ENCODE data around the gene RBM46. TPM values are rescaled to one million over a fixed set of nuclear protein-coding genes. Genes with fewer than 3 reads are reported as not detected.

The RBM46 gene
- total RNA-seq, result under 1 TPM in 1 of 3 donors, not detected in 2; 0.29 TPM

- no peaks in the 10 kb centered on the region for H3K36me3 ChIP-seq
- H3K9me3 ChIP-seq, result no peaks in the 10 kb centered on the region
- TF ChIP-seq POLR2AphosphoS5 (IDR thresholded peaks at IDR 0.05) (no peak), CTCF (IDR thresholded peaks at IDR 0.05) (no peak), POLR2A (IDR thresholded peaks at IDR 0.05) (no peak)
- DNase-seq (ENCODE audit: low spot score in 2 of 2), result no peak
- no peak within 1 kb of the TSS for H3K27ac ChIP-seq
- no peak within 1 kb of the TSS for H3K4me3 ChIP-seq
- intact Hi-C loops (cut with DNase I; ENCODE audit: low total_unique reads), result no loop called here
- no peaks in the 10 kb centered on the region for H3K4me1 ChIP-seq
- H3K27me3 ChIP-seq, result peaks cover 0 to 17% of the 10 kb centered on the region in 2 donors
These were observed at the start of gene RBM46 for GRCh38 chr4:154781126-154781982. TSS of gene RBM46 (plus strand) at chr4:154781272. CDS start at chr4:154796753, 15,481 bp downstream.

- DNase-seq (ENCODE audit: low spot score in 2 of 2), result no peak
- H3K4me1 ChIP-seq, result no peaks in the 10 kb centered on the region
- no peaks in the 10 kb centered on the region for H3K9me3 ChIP-seq
- intact Hi-C loops (cut with DNase I; ENCODE audit: low total_unique reads), result no loop called here
- H3K36me3 ChIP-seq, result no peaks in the 10 kb centered on the region
- H3K4me3 ChIP-seq, result no peak overlapping the region
- TF ChIP-seq POLR2A (IDR thresholded peaks at IDR 0.05), result no peak
- TF ChIP-seq CTCF (IDR thresholded peaks at IDR 0.05), result no peak
- no peak for TF ChIP-seq POLR2AphosphoS5 (IDR thresholded peaks at IDR 0.05)
- no peaks in the 10 kb centered on the region for H3K27me3 ChIP-seq
- H3K27ac ChIP-seq, result no peak overlapping the region
These were observed 49.3 kb upstream of the RBM46 start for GRCh38 chr4:154731756-154732155.

- H3K9me3 ChIP-seq, result no peaks in the 10 kb centered on the region
- no peaks in the 10 kb centered on the region for H3K36me3 ChIP-seq
- no peak overlapping the region for H3K27ac ChIP-seq
- intact Hi-C loops (cut with DNase I; ENCODE audit: low total_unique reads), result no loop called here
- no peak for TF ChIP-seq POLR2A (IDR thresholded peaks at IDR 0.05)
- no peak for TF ChIP-seq CTCF (IDR thresholded peaks at IDR 0.05)
- TF ChIP-seq POLR2AphosphoS5 (IDR thresholded peaks at IDR 0.05), result no peak
- no peaks in the 10 kb centered on the region for H3K27me3 ChIP-seq
- H3K4me1 ChIP-seq, result no peaks in the 10 kb centered on the region
- no peak for DNase-seq (ENCODE audit: low spot score in 2 of 2)
- H3K4me3 ChIP-seq, result no peak overlapping the region
These were observed 48.4 kb upstream of the RBM46 start for GRCh38 chr4:154732669-154733068.

- no peaks in the 10 kb centered on the region for H3K4me1 ChIP-seq
- no peak overlapping the region for H3K27ac ChIP-seq
- H3K4me3 ChIP-seq, result no peak overlapping the region
- H3K36me3 ChIP-seq, result no peaks in the 10 kb centered on the region
- intact Hi-C loops (cut with DNase I; ENCODE audit: low total_unique reads), result no loop called here
- H3K9me3 ChIP-seq, result no peaks in the 10 kb centered on the region
- no peak for TF ChIP-seq POLR2A (IDR thresholded peaks at IDR 0.05)
- TF ChIP-seq CTCF (IDR thresholded peaks at IDR 0.05), result no peak
- TF ChIP-seq POLR2AphosphoS5 (IDR thresholded peaks at IDR 0.05), result no peak
- no peaks in the 10 kb centered on the region for H3K27me3 ChIP-seq
- DNase-seq (ENCODE audit: low spot score in 2 of 2), result no peak
These were observed 44.3 kb upstream of the RBM46 start for GRCh38 chr4:154736770-154737169.

GRCh38 chr4:154738426-154738825, 42.6 kb upstream of the RBM46 start:
- TF ChIP-seq CTCF (IDR thresholded peaks at IDR 0.05) (no peak), POLR2AphosphoS5 (IDR thresholded peaks at IDR 0.05) (no peak), POLR2A (IDR thresholded peaks at IDR 0.05) (no peak)
- H3K27me3 ChIP-seq, result peaks cover 0 to 12% of the 10 kb centered on the region in 2 donors
- no peaks in the 10 kb centered on the region for H3K9me3 ChIP-seq
- no peak overlapping the region for H3K27ac ChIP-seq
- no peaks in the 10 kb centered on the region for H3K4me1 ChIP-seq
- DNase-seq (ENCODE audit: low spot score in 2 of 2), result no peak
- H3K36me3 ChIP-seq, result no peaks in the 10 kb centered on the region
- H3K4me3 ChIP-seq, result no peak overlapping the region
- intact Hi-C loops (cut with DNase I; ENCODE audit: low total_unique reads), result no loop called here

All from breast epithelium (tissue), 4 donors.